Effector memory CD8-positive, alpha-beta T cell (primary cell): ENCODE data around the gene GNAS.
A peak's percentile ranks its signal among the peaks of the same experiment; 100 is the strongest.
"Not testable (repeated sequence)": the region's sequence is repeated elsewhere in the genome, so short reads cannot be mapped to it uniquely, and the experiment has no call there.

ENCODE experiments used
- ATAC-seq: fragments of 150-1000 bp; cut with Tn5 transposase; replicated peaks from 2 replicates; pipeline ENCODE4 v1.10.0; 2021; ENCODE audit warnings: mild to moderate bottlenecking, moderate library complexity
- DNase-seq, 3 experiments: peaks; one replicate each; pipeline ENCODE4 v3.0.0; 2021
- H3K27ac Mint-ChIP-seq, 2 donors: one replicate each; pipeline ENCODE4 v1.8.0; 2022; ENCODE audit warnings: mild to moderate bottlenecking in 2 of 2, mixed read lengths in 2 of 2, moderate library complexity in 2 of 2
- H3K27me3 Mint-ChIP-seq, 2 donors: one replicate each; pipeline ENCODE4 v1.8.0; 2022; ENCODE audit warnings: mixed read lengths in 2 of 2
- H3K36me3 Mint-ChIP-seq: one replicate; pipeline ENCODE4 v1.8.0; 2022; ENCODE audit warnings: mild to moderate bottlenecking, moderate library complexity, mixed read lengths; ENCODE audit not compliant: insufficient read depth
- H3K4me1 Mint-ChIP-seq, 2 donors: one replicate each; pipeline ENCODE4 v1.8.0; 2022; ENCODE audit warnings: low read depth in 2 of 2, mixed read lengths in 2 of 2
- H3K4me3 Mint-ChIP-seq, 2 donors: one replicate each; pipeline ENCODE4 v1.8.0; 2022; ENCODE audit warnings: mild to moderate bottlenecking in 2 of 2, mixed read lengths in 2 of 2, moderate library complexity in 2 of 2
- H3K9me3 Mint-ChIP-seq, 2 donors: one replicate each; pipeline ENCODE4 v1.8.0; 2022; ENCODE audit warnings: mixed read lengths in 2 of 2

The GNAS gene

DNA sequence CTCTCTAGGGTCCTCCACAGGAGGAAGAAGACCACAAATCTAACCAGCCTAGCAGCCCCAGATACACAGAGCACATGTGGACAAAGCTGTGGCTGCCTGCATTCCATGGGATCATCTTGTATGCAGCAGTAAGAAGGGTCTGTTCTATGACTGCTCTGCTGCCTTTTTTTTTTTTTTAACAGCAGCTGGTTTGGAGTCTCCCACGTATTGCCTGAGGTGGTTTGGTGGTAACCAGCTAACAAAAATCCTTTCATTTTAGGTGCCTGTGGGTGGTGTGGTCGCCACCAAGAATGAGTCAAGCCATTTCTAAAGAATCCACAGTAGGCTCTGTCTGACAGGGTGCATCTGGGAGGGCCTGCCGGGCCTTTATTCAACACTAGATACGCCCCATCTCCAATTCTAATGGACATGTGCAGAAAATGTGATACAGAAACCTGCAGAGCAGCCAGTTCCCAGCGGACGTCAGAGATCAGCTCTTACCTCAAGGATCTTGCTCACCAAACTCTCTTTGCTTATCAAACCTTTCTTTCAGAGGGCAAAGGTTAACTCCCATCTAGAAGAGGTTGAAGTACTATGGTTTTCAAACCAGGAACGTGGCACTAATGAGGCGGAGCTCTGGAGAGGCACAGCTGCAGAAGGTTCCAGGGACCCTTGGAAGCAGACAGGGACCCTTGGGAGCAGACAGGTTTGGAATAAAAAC lies 33.8 kb upstream of the GNAS start:
- DNase-seq (no peak), ATAC-seq (peak; percentile 44)
- no peak overlapping the region for H3K27ac Mint-ChIP-seq
- no peak overlapping the region for H3K4me3 Mint-ChIP-seq
- no peaks in the 10 kb centered on the region for H3K36me3 Mint-ChIP-seq
- peaks cover 13 to 55% of the 10 kb centered on the region in 2 donors for H3K27me3 Mint-ChIP-seq
- peaks cover 0 to 1% of the 10 kb centered on the region in 2 donors for H3K4me1 Mint-ChIP-seq
- no peaks in the 10 kb centered on the region for H3K9me3 Mint-ChIP-seq

- peaks cover 0 to 1% of the 10 kb centered on the region in 2 donors for H3K4me1 Mint-ChIP-seq
- no peak overlapping the region for H3K27ac Mint-ChIP-seq
- no peak for ATAC-seq
- H3K27me3 Mint-ChIP-seq: peaks cover 6 to 43% of the 10 kb centered on the region in 2 donors
- no peaks in the 10 kb centered on the region for H3K36me3 Mint-ChIP-seq
- no peaks in the 10 kb centered on the region for H3K9me3 Mint-ChIP-seq
- no peak overlapping the region for H3K4me3 Mint-ChIP-seq
- no peak for DNase-seq
These were observed 32.6 kb upstream of the GNAS start for GRCh38 chr20:58819921-58820320.

- not testable (repeated sequence) for H3K9me3 Mint-ChIP-seq, H3K27ac Mint-ChIP-seq, H3K36me3 Mint-ChIP-seq, H3K4me3 Mint-ChIP-seq, DNase-seq, ATAC-seq, H3K4me1 Mint-ChIP-seq
- peaks cover 6 to 37% of the 10 kb centered on the region in 2 donors for H3K27me3 Mint-ChIP-seq
These were observed 32.0 kb upstream of the GNAS start for GRCh38 chr20:58820515-58820914.

DNA sequence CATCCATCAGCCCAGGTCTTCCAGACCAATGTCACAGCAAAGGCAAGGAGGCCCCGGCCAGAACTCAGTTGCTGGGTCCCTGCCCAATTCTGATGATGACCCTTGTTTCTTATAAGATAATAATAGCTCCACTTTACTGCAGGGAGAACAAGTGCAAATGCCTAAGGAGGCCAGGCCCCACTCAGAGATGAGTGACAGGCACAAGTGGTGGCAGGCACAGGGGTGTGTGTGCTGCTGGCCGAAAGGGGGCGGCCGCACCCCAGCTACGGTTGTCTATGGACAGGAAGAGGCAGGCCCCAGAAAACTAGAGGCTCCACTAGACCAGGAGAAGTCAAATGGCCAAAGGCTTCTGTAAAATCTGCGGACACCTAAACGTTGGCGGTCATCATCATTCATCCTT lies 30.4 kb upstream of the GNAS start:
- Mint-ChIP-seq H3K36me3 (no peaks in the 10 kb centered on the region), H3K27me3 (peaks cover 0 to 23% of the 10 kb centered on the region in 2 donors), H3K4me3 (no peak overlapping the region), H3K27ac (no peak overlapping the region), H3K9me3 (no peaks in the 10 kb centered on the region), H3K4me1 (peaks cover 0 to 1% of the 10 kb centered on the region in 2 donors)
- ATAC-seq (no peak), DNase-seq (no peak)

GRCh38 chr20:58822748-58823730 lies 29.5 kb upstream of the GNAS start:
- H3K36me3 Mint-ChIP-seq: no peaks in the 10 kb centered on the region
- DNase-seq (no peak), ATAC-seq (no peak)
- H3K27me3 Mint-ChIP-seq: peaks cover 0 to 14% of the 10 kb centered on the region in 2 donors
- no peak overlapping the region for H3K4me3 Mint-ChIP-seq
- no peaks in the 10 kb centered on the region for H3K9me3 Mint-ChIP-seq
- peaks cover 0 to 1% of the 10 kb centered on the region in 2 donors for H3K4me1 Mint-ChIP-seq
- H3K27ac Mint-ChIP-seq: no peak overlapping the region

- peaks cover 0 to 3% of the 10 kb centered on the region in 2 donors for H3K9me3 Mint-ChIP-seq
- H3K4me3 Mint-ChIP-seq: no peak overlapping the region
- H3K4me1 Mint-ChIP-seq: no peaks in the 10 kb centered on the region
- no peaks in the 10 kb centered on the region for H3K36me3 Mint-ChIP-seq
- no peak overlapping the region for H3K27ac Mint-ChIP-seq
- DNase-seq: no peak
- peaks cover 0 to 12% of the 10 kb centered on the region in 2 donors for H3K27me3 Mint-ChIP-seq
- no peak for ATAC-seq
These were observed 27.7 kb upstream of the GNAS start for GRCh38 chr20:58824843-58825242.

- ATAC-seq (no peak), DNase-seq (no peak)
- no peaks in the 10 kb centered on the region for H3K36me3 Mint-ChIP-seq
- no peak overlapping the region for H3K27ac Mint-ChIP-seq
- no peak overlapping the region for H3K4me3 Mint-ChIP-seq
- no peaks in the 10 kb centered on the region for H3K4me1 Mint-ChIP-seq
- peaks cover 0 to 11% of the 10 kb centered on the region in 2 donors for H3K27me3 Mint-ChIP-seq
- peaks cover 3% of the 10 kb centered on the region in 2 donors for H3K9me3 Mint-ChIP-seq
These were observed 27.1 kb upstream of the GNAS start for GRCh38 chr20:58825450-58825849.

DNA sequence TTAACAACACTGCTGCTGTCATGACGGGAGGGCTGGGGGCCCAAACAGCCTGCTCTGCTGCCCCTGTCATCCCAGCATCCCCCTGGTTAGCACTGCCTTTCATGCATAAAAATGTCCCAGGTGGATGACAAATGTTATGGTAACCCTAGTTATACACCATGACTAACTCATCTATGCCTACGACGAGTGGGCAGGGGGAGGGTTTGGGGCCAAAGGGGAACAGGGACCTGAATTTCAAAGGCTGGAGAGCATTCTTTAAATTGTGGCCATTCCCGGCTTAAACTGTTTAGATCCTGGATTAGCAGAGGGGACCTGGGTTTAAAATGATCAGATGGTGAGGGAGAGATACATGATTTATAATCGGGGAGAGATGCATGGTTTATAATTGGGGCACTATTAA lies 26.2 kb upstream of the GNAS start:
- Mint-ChIP-seq H3K4me1 (peaks cover 2 to 3% of the 10 kb centered on the region in 2 donors), H3K36me3 (no peaks in the 10 kb centered on the region), H3K27me3 (peaks cover 0 to 3% of the 10 kb centered on the region in 2 donors), H3K9me3 (peaks cover 5 to 7% of the 10 kb centered on the region in 2 donors), H3K27ac (no peak overlapping the region), H3K4me3 (no peak overlapping the region)
- ATAC-seq (no peak), DNase-seq (no peak)

- ATAC-seq (no peak), DNase-seq (no peak)
- Mint-ChIP-seq H3K27me3 (peaks cover 4 to 7% of the 10 kb centered on the region in 2 donors), H3K9me3 (peaks cover 5 to 7% of the 10 kb centered on the region in 2 donors), H3K27ac (no peak overlapping the region), H3K4me1 (peaks cover 2 to 3% of the 10 kb centered on the region in 2 donors), H3K4me3 (no peak overlapping the region), H3K36me3 (no peaks in the 10 kb centered on the region)
These were observed 24.4 kb upstream of the GNAS start for GRCh38 chr20:58828136-58828535.

DNA sequence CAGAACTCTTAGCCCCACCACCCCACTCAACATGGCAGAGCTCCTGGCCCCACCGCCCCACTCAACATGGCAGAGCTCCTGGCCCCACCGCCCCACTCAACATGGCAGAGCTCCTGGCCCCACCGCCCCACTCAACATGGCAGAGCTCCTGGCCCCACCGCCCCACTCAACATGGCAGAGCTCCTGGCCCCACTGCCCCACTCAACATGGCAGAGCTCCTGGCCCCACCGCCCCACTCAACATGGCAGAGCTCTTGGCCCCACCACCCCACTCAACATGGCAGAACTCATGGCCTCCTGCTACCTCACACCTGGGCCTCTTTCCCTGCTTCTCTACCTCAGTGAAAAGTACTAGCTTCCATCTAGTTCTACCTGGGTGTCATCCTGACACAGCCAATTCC lies 23.7 kb upstream of the GNAS start:
- not testable (repeated sequence) for H3K4me3 Mint-ChIP-seq, ATAC-seq, DNase-seq, H3K36me3 Mint-ChIP-seq, H3K9me3 Mint-ChIP-seq, H3K4me1 Mint-ChIP-seq, H3K27ac Mint-ChIP-seq
- peaks cover 11 to 14% of the 10 kb centered on the region in 2 donors for H3K27me3 Mint-ChIP-seq

DNA sequence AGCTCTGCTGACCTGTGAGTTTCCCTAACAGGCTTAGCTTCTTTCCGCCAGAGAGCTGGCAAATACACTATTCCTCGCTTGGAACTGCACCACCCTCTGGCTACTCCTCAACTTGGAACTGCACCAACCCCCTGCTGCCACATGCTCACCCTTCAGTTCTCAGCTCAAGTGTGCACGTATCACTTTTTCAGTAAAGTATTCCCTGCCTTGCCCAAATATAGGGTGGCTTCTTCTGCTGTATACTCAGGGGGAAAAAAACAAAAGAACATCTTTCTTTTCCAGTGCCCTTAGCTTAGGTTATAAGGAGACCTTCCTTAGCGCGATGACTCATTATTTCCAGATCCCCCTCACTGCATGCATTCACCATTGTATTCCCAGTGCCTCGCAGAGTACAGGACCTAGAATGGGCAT lies 23.0 kb upstream of the GNAS start:
- Mint-ChIP-seq H3K9me3 (peaks cover 5 to 7% of the 10 kb centered on the region in 2 donors), H3K27me3 (peaks cover 18 to 21% of the 10 kb centered on the region in 2 donors), H3K27ac (no peak overlapping the region), H3K4me1 (peaks cover 2 to 3% of the 10 kb centered on the region in 2 donors), H3K36me3 (no peaks in the 10 kb centered on the region), H3K4me3 (no peak overlapping the region)
- ATAC-seq (no peak), DNase-seq (no peak)

DNA sequence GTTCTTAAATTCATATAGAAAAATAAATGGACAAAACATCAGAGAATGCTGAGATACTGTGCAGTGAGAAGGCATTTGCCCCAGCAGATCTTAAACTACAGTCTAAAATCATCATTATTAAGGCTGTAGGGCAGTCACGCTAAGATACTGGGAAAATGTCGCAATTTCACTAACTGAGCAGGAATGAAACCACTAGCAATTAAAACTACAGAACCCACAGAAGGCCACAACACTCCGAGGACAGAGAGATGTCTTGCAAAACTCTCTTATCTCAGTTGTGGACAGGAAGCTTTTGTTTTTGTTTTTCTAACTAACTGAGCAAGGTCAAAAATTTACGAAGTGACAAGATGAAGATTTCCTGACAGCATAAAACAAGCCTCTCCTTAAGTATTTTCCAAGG lies 20.1 kb upstream of the GNAS start:
- no peak overlapping the region for H3K4me3 Mint-ChIP-seq
- no peak for DNase-seq
- H3K4me1 Mint-ChIP-seq: peaks cover 4 to 6% of the 10 kb centered on the region in 2 donors
- peaks cover 18 to 42% of the 10 kb centered on the region in 2 donors for H3K27me3 Mint-ChIP-seq
- H3K36me3 Mint-ChIP-seq: no peaks in the 10 kb centered on the region
- H3K9me3 Mint-ChIP-seq: peaks cover 5 to 7% of the 10 kb centered on the region in 2 donors
- no peak for ATAC-seq
- no peak overlapping the region for H3K27ac Mint-ChIP-seq

GRCh38 chr20:58833921-58834320 lies 18.6 kb upstream of the GNAS start:
- Mint-ChIP-seq H3K4me3 (no peak overlapping the region), H3K36me3 (no peaks in the 10 kb centered on the region), H3K27ac (no peak overlapping the region), H3K9me3 (peaks cover 5 to 7% of the 10 kb centered on the region in 2 donors), H3K27me3 (peaks cover 18 to 43% of the 10 kb centered on the region in 2 donors), H3K4me1 (peaks cover 10 to 11% of the 10 kb centered on the region in 2 donors)
- no peak for ATAC-seq
- no peak for DNase-seq
